Forelimb muscle (tissue), 1 donor: ENCODE measurements around the gene DLL1. TPM values are rescaled to one million over a fixed set of nuclear protein-coding genes. Genes with fewer than 3 reads are reported as not detected.

Source experiments
- DNase-seq: peaks from one replicate; pipeline ENCODE4 v3.0.0-alpha.2; 2013; ENCODE audit warnings: low read depth
- polyA plus RNA-seq: library from polyadenylated mRNA; unstranded; fragments of 120-200 nt; gene quantifications from one replicate; pipeline ENCODE4 v1.2.1, GENCODE V29; 2013; ENCODE audit not compliant: insufficient read length

Gene DLL1
- polyA plus RNA-seq, 1 donor, result 17.1 TPM

GRCh38 chr6:170249817-170250216 is 41.1 kb downstream of the DLL1 start:
- DNase-seq, result no peak

GRCh38 chr6:170248861-170249600 is 41.8 kb downstream of the DLL1 start:
- DNase-seq, result no peak

GRCh38 chr6:170248111-170248805 is 42.6 kb downstream of the DLL1 start:
- no peak for DNase-seq

- DNase-seq, result no peak
Observed at GRCh38 chr6:170247178-170247701, 43.6 kb downstream of the DLL1 start.

GRCh38 chr6:170245475-170245992 is 45.3 kb downstream of the DLL1 start:
- no peak for DNase-seq

GRCh38 chr6:170244721-170245474 is 46.0 kb downstream of the DLL1 start:
- DNase-seq, result no peak

GRCh38 chr6:170243791-170244291 is 47.0 kb downstream of the DLL1 start:
- no peak for DNase-seq

GRCh38 chr6:170243386-170243785 is 47.5 kb downstream of the DLL1 start:
- no peak for DNase-seq

GRCh38 chr6:170238741-170239565 is 51.9 kb downstream of the DLL1 start:
- no peak for DNase-seq

- DNase-seq, result no peak
Observed at GRCh38 chr6:170237999-170238740, 52.7 kb downstream of the DLL1 start.

GRCh38 chr6:170236131-170236836 is 54.6 kb downstream of the DLL1 start:
- DNase-seq, result no peak

GRCh38 chr6:170235391-170236125 is 55.3 kb downstream of the DLL1 start:
- DNase-seq, result no peak

- no peak for DNase-seq
Observed at GRCh38 chr6:170234419-170234818, 56.5 kb downstream of the DLL1 start.

GRCh38 chr6:170233286-170234205 is 57.3 kb downstream of the DLL1 start:
- no peak for DNase-seq
